GM18517 (cell line): ENCODE data around the gene ADAMTS9.
A peak's percentile ranks its signal among the peaks of the same experiment; 100 is the strongest.
"Not testable (repeated sequence)": the region's sequence is repeated elsewhere in the genome, so short reads cannot be mapped to it uniquely, and the experiment has no call there.

Source experiments
- ATAC-seq: cut with Tn5 transposase; IDR thresholded peaks from one replicate; pipeline ENCODE4 v1.9.1; 2021; ENCODE audit warnings: mild to moderate bottlenecking, moderate library complexity; ENCODE audit not compliant: unreplicated experiment

Gene ADAMTS9

GRCh38 chr3:64548200-64548889 lies 139.5 kb downstream of the ADAMTS9 start:
- ATAC-seq, result no peak

GRCh38 chr3:64546856-64547255 lies 140.9 kb downstream of the ADAMTS9 start:
- ATAC-seq, result no peak

- ATAC-seq, result not testable (repeated sequence)
Measured at GRCh38 chr3:64545239-64545638, 142.6 kb downstream of the ADAMTS9 start.

- ATAC-seq, result no peak
Measured at GRCh38 chr3:64541803-64542202, 146.0 kb downstream of the ADAMTS9 start.

- no peak for ATAC-seq
Measured at GRCh38 chr3:64539451-64540196, 148.2 kb downstream of the ADAMTS9 start.

GRCh38 chr3:64536166-64536565 lies 151.6 kb downstream of the ADAMTS9 start:
- ATAC-seq, result no peak

GRCh38 chr3:64533617-64534317 lies 154.0 kb downstream of the ADAMTS9 start:
- ATAC-seq, result peak; percentile 80

GRCh38 chr3:64530434-64531049 lies 157.3 kb downstream of the ADAMTS9 start:
- ATAC-seq, result no peak

GRCh38 chr3:64523324-64523723 lies 164.5 kb downstream of the ADAMTS9 start:
- no peak for ATAC-seq

GRCh38 chr3:64520334-64520733 lies 167.5 kb downstream of the ADAMTS9 start:
- ATAC-seq, result no peak

- no peak for ATAC-seq
Measured at GRCh38 chr3:64518950-64519349, 168.8 kb downstream of the ADAMTS9 start.

GRCh38 chr3:64518496-64518895 lies 169.3 kb downstream of the ADAMTS9 start:
- no peak for ATAC-seq

- no peak for ATAC-seq
Measured at GRCh38 chr3:64514889-64515288, 172.9 kb downstream of the ADAMTS9 start.

- ATAC-seq, result no peak
Measured at GRCh38 chr3:64509206-64509605, 178.6 kb downstream of the ADAMTS9 start.

- no peak for ATAC-seq
Measured at GRCh38 chr3:64508140-64508539, 179.7 kb downstream of the ADAMTS9 start.

- ATAC-seq, result no peak
Measured at GRCh38 chr3:64506255-64506654, 181.5 kb downstream of the ADAMTS9 start.

GRCh38 chr3:64505419-64505818 lies 182.4 kb downstream of the ADAMTS9 start:
- no peak for ATAC-seq

GRCh38 chr3:64502284-64502683 lies 185.5 kb downstream of the ADAMTS9 start:
- ATAC-seq, result no peak

- no peak for ATAC-seq
Measured at GRCh38 chr3:64501298-64501906, 186.4 kb downstream of the ADAMTS9 start.

- no peak for ATAC-seq
Measured at GRCh38 chr3:64496786-64497490, 190.9 kb downstream of the ADAMTS9 start.
